K562 (cell line): ENCODE measurements around the gene IL23A. TPM values are rescaled to one million over a fixed set of nuclear protein-coding genes. Genes with fewer than 3 reads are reported as not detected.

Source experiments
- CHD4 ChIP-seq: fragments of 200-600 bp; sonication (generic); IDR thresholded peaks from 3 replicates; pipeline ENCODE4 v1.6.1; 2012; ENCODE audit warnings: low read depth, mild to moderate bottlenecking, mixed read lengths, low read length, inconsistent platforms; ENCODE audit not compliant: insufficient read depth, insufficient replicate concordance, poor library complexity, severe bottlenecking
- CREM ChIP-seq: IDR thresholded peaks from 2 replicates; pipeline ENCODE4 v1.6.1; 2014; ENCODE audit warnings: antibody characterized with exemption, low read depth
- GTF2F1 ChIP-seq: IDR thresholded peaks from 2 replicates; pipeline ENCODE4 v1.6.1; 2011; ENCODE audit warnings: low read depth, low read length, improper control_type of control experiment
- L3MBTL2 ChIP-seq: fragments of 450-650 bp; IDR thresholded peaks from 2 replicates; pipeline ENCODE4 v1.6.1; 2016; ENCODE audit warnings: mild to moderate bottlenecking, moderate library complexity
- MYC ChIP-seq, 2 experiments: fragments of 250-450 bp in 1 of 2; sonication (Bioruptor Pico) in 1 of 2; IDR thresholded peaks; 2 replicates each; pipeline versions ENCODE4 v1.5.1 to v1.6.1; 2012 to 2021; ENCODE audit warnings: low read depth in 2 of 2, borderline replicate concordance in 1 of 2, improper control_type of control experiment in 1 of 2, low read length in 1 of 2, mild to moderate bottlenecking in 1 of 2, moderate library complexity in 1 of 2
- NFIX ChIP-seq: fragments of 250-450 bp; sonication (Bioruptor Pico); IDR thresholded peaks from 2 replicates; pipeline ENCODE4 v1.4.0; 2020; ENCODE audit warnings: low read depth, mild to moderate bottlenecking, moderate library complexity
- SAFB ChIP-seq: fragments of 200-400 bp; formaldehyde crosslinking; IDR thresholded peaks from 2 replicates; pipeline ENCODE4 v1.6.1; 2017; ENCODE audit warnings: low read depth, low read length, borderline replicate concordance
- SRSF3 ChIP-seq: fragments of 200-400 bp; formaldehyde crosslinking; IDR thresholded peaks from 2 replicates; pipeline ENCODE4 v1.6.1; 2016; ENCODE audit warnings: mild to moderate bottlenecking, low read length, moderate library complexity; ENCODE audit not compliant: insufficient read depth
- STAT5A ChIP-seq: IDR thresholded peaks from 2 replicates; pipeline ENCODE4 v1.6.1; 2012; ENCODE audit warnings: low read length, inconsistent platforms, borderline replicate concordance
- ZNF224 ChIP-seq: sonication (generic); formaldehyde crosslinking; IDR thresholded peaks from 2 replicates; pipeline ENCODE4 v1.8.0; 2022; ENCODE audit warnings: mild to moderate bottlenecking, missing genetic modification reagents
- ZNF311 ChIP-seq: fragments of 250-450 bp; sonication (Bioruptor Pico); IDR thresholded peaks from 2 replicates; pipeline ENCODE4 v1.4.0; 2020; ENCODE audit warnings: mild to moderate bottlenecking, moderate library complexity
- ZNF436 ChIP-seq: fragments of 250-450, 450-650 bp; sonication (Bioruptor Pico); formaldehyde crosslinking; IDR thresholded peaks from 2 replicates; pipeline ENCODE4 v1.7.0; 2020; ENCODE audit warnings: mild to moderate bottlenecking
- polyA plus RNA-seq, 8 experiments: library from polyadenylated mRNA; depleted of rRNA in 4 of 8; stranded (reverse) in 5 of 8; unstranded in 3 of 8; fragments of >200 nt; fragmentation: Nextera tagmentation in 2 of 8; fragmentation: Illumina TruSeq in 1 of 8; extraction: Ambion mirVana in 2 of 8; extraction: Trizol in 1 of 8; gene quantifications; 2 replicates each; pipeline versions ENCODE4 v1.2.1 to v1.2.3, GENCODE V29; 2011 to 2014; ENCODE audit warnings: inconsistent platforms in 1 of 8, missing spikeins in 1 of 8
- total RNA-seq, 7 experiments: library from RNA; depleted of rRNA in 6 of 7; stranded (reverse); fragments of >200 nt in 6 of 7; fragmentation: Illumina TruSeq in 2 of 7; extraction: Trizol in 2 of 7; gene quantifications; 2 replicates each; pipeline versions ENCODE4 v1.2.1 to v1.2.3, GENCODE V29; 2011 to 2021; ENCODE audit warnings: low replicate concordance in 1 of 7
- TF ChIP-seq, protein P1 (sequence below): sonication (generic); formaldehyde crosslinking; IDR thresholded peaks from 2 replicates; pipeline ENCODE4 v1.8.0; 2023; ENCODE audit warnings: mild to moderate bottlenecking, missing genetic modification reagents
- TF ChIP-seq, protein P2 (sequence below): sonication (generic); formaldehyde crosslinking; IDR thresholded peaks from 2 replicates; pipeline ENCODE4 v1.8.1; 2023; ENCODE audit warnings: missing genetic modification reagents, mild to moderate bottlenecking, borderline replicate concordance
- TF ChIP-seq, protein P3 (sequence below): fragments of 450-650 bp; formaldehyde crosslinking; IDR thresholded peaks from 2 replicates; pipeline ENCODE4 v1.4.0; 2022; ENCODE audit warnings: missing genetic modification characterization

The IL23A gene
- total and polyA plus RNA-seq, 9 of the 15 experiments (the other 6 are each of a cell fraction or from before 2014, with no cell fraction given) = 4.4 to 37.2 (median 9.6) TPM

DNA sequence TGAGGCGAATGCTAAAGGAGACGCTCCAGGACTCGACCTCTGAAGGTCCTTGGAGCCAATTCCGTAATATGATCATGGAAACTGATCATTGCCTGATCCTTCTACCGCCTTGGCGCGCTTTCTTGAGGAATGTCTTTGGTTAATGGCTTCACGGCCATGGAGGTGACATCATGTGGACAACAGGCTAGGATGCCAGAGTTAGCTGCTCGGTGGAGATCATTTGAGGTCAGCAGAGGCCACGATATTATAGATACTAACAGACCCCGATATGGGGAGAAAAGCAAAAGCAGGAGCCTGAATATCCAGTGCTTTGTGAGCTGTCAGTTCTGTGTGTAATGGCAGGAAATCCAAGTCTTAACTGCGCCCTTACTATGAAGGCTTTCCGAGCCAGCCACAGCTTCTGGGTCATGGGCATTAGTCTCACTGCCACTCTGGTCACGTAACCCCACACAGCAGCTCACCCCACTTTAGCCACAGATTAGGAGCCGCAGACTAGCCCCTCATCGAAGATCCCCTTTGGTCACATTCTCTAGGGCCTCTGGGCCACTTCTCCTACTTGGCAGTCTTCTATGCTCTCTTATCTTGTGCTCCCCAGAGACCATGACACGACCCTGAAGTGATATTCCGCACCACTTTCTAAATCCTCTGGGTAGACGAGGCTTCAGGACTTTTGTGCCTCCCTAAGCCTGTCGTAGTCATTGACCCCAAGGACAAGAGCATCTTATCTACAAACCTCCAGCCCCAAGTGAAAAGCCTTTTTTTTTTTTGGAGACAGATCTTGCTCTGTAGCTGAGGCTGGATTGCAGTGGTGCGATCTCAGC is 37.8 kb upstream of the IL23A start (continued):
- TF ChIP-seq, protein P1, sequence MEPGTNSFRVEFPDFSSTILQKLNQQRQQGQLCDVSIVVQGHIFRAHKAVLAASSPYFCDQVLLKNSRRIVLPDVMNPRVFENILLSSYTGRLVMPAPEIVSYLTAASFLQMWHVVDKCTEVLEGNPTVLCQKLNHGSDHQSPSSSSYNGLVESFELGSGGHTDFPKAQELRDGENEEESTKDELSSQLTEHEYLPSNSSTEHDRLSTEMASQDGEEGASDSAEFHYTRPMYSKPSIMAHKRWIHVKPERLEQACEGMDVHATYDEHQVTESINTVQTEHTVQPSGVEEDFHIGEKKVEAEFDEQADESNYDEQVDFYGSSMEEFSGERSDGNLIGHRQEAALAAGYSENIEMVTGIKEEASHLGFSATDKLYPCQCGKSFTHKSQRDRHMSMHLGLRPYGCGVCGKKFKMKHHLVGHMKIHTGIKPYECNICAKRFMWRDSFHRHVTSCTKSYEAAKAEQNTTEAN = 0 out of 2 replicates have a peak, but pooled peaks have one; percentile 61
- TF ChIP-seq CHD4 (no peak), GTF2F1 (no peak), NFIX (CRISPR knock-in tag) (no peak), ZNF436 (CRISPR knock-in tag) (no peak), ZNF224 (CRISPR knock-in tag) (no peak), L3MBTL2 (peak; percentile 78), SRSF3 (no peak), MYC (IDR thresholded peaks at IDR 0.05; ENCODE audit: low read depth, low read length) (no peak; the same call in 1 of the 2 replicates), MYC (CRISPR knock-in tag; IDR thresholded peaks at IDR 0.05; ENCODE audit: borderline replicate concordance, low read depth) (no peak), STAT5A (peak; percentile 51; the same call in 1 of the 2 replicates), ZNF311 (CRISPR knock-in tag) (no peak), CREM (peak; percentile 64), SAFB (no peak)
- TF ChIP-seq, protein P2, sequence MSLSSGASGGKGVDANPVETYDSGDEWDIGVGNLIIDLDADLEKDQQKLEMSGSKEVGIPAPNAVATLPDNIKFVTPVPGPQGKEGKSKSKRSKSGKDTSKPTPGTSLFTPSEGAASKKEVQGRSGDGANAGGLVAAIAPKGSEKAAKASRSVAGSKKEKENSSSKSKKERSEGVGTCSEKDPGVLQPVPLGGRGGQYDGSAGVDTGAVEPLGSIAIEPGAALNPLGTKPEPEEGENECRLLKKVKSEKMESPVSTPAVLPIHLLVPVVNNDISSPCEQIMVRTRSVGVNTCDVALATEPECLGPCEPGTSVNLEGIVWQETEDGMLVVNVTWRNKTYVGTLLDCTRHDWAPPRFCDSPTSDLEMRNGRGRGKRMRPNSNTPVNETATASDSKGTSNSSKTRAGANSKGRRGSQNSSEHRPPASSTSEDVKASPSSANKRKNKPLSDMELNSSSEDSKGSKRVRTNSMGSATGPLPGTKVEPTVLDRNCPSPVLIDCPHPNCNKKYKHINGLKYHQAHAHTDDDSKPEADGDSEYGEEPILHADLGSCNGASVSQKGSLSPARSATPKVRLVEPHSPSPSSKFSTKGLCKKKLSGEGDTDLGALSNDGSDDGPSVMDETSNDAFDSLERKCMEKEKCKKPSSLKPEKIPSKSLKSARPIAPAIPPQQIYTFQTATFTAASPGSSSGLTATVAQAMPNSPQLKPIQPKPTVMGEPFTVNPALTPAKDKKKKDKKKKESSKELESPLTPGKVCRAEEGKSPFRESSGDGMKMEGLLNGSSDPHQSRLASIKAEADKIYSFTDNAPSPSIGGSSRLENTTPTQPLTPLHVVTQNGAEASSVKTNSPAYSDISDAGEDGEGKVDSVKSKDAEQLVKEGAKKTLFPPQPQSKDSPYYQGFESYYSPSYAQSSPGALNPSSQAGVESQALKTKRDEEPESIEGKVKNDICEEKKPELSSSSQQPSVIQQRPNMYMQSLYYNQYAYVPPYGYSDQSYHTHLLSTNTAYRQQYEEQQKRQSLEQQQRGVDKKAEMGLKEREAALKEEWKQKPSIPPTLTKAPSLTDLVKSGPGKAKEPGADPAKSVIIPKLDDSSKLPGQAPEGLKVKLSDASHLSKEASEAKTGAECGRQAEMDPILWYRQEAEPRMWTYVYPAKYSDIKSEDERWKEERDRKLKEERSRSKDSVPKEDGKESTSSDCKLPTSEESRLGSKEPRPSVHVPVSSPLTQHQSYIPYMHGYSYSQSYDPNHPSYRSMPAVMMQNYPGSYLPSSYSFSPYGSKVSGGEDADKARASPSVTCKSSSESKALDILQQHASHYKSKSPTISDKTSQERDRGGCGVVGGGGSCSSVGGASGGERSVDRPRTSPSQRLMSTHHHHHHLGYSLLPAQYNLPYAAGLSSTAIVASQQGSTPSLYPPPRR (CRISPR knock-in tag) = no peak; the same call in 1 of the 2 replicates
- TF ChIP-seq, protein P3, sequence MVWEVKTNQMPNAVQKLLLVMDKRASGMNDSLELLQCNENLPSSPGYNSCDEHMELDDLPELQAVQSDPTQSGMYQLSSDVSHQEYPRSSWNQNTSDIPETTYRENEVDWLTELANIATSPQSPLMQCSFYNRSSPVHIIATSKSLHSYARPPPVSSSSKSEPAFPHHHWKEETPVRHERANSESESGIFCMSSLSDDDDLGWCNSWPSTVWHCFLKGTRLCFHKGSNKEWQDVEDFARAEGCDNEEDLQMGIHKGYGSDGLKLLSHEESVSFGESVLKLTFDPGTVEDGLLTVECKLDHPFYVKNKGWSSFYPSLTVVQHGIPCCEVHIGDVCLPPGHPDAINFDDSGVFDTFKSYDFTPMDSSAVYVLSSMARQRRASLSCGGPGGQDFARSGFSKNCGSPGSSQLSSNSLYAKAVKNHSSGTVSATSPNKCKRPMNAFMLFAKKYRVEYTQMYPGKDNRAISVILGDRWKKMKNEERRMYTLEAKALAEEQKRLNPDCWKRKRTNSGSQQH (CRISPR knock-in tag) = no peak
